Posterior cingulate gyrus (tissue), 11 donors: ENCODE measurements around the gene NLRC3.

Source experiments
- DNase-seq, 10 donors: peaks; one replicate each; pipeline versions ENCODE4 v3.0.0 to v3.0.0-alpha.2; 2020 to 2021; ENCODE audit warnings: mixed read lengths in 3 of 10
- intact Hi-C: fragments of 100-400 bp; cut with DNase I; formaldehyde crosslinking; loops from one replicate; pipeline ENCODE4 v1.15.1; 2023

Gene NLRC3

GRCh38 chr16:3519581-3519980 is 57.6 kb downstream of the NLRC3 start:
- no peak for DNase-seq
- intact Hi-C loops: no loop called here

GRCh38 chr16:3518986-3519348 is 58.2 kb downstream of the NLRC3 start:
- intact Hi-C loops: no loop called here
- DNase-seq: no peak

DNA sequence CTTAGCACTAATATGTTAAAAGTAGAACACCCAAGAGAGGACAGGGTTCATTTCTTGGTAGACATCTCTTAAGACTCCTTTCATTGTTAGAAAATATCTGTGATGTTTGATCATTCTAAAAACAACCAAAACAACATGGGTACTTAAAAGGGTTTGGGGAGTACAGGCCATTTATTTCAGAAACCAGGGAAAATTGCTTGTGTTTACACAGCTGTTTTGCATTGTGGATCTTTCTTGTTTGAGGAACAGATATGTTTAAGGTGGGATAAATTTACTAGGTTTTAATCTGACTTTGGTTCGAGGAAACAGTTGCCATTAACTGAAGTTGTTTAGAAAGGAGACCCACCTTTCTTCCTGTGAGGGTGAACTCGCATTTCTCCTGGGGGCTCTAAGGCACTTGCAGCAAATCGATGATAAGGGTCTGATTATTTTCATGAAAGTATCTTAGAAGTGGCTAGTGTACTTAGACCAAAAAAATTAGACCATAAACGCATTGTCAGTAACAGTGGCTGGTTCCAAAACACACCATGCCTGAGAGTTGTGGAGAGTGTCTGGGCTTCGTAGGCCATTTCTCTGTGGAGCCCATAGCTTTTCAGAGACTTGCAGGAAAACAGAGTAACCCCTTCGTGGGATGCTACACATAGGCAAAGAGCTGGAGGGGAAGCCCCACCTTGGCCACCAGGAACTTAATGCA is 58.8 kb downstream of the NLRC3 start:
- intact Hi-C loops: no loop called here

DNA sequence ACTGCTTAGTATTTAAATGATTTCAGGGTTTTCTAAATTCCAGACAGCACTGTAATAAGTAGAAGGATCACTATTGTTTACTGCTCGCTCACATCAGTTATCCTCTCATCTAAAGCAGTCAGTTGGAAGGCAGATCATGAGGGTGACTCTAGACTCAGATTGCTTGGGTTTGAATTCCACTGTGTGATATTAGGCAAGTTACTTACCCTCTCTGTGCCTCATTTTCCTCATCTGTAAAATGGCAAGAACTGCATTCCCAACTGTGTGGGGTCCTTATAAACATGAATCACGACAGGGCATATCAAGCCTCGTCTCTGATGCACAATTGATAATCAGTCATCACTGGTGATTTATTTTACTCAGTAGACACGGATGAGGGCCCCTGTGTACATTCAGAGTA is 61.3 kb downstream of the NLRC3 start:
- intact Hi-C loops: no loop called here
- DNase-seq: no peak

More for the DNA sequence above, 58.8 kb downstream of the NLRC3 start:
- DNase-seq: no peak

- intact Hi-C loops: no loop called here
- DNase-seq: no peak
These were observed 62.6 kb downstream of the NLRC3 start for GRCh38 chr16:3514621-3515020.

GRCh38 chr16:3513892-3514583 is 63.2 kb downstream of the NLRC3 start:
- DNase-seq: no peak

GRCh38 chr16:3511286-3512180 is 65.7 kb downstream of the NLRC3 start:
- DNase-seq: peak in 1 of 10 donors; percentile 33
- intact Hi-C loops: no loop called here

More at GRCh38 chr16:3513892-3514583, 63.2 kb downstream of the NLRC3 start:
- intact Hi-C loops: no loop called here

DNA sequence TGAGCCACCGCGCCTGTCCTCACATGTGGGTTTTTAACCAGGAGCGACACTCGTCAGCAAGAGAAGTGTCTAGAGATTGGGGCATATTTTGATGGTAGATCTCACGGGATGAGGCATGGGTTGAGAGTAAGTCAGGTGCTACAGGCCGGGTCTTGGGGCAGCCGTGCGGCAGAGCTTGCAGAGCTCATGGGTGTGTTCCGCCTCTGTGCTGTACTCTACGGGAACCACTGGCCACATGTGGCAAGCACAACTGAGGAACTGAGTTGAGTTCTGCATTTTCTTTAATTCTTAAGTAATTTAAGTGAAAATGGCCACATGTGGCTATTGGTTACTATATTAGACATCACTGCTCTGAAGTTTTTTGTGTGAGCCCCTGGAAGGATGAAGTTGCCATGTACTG is 66.8 kb downstream of the NLRC3 start:
- no peak for DNase-seq
- intact Hi-C loops: no loop called here

GRCh38 chr16:3509470-3509928 is 67.7 kb downstream of the NLRC3 start:
- DNase-seq: peak in 1 of 10 donors; percentile 69
- intact Hi-C loops: no loop called here

DNA sequence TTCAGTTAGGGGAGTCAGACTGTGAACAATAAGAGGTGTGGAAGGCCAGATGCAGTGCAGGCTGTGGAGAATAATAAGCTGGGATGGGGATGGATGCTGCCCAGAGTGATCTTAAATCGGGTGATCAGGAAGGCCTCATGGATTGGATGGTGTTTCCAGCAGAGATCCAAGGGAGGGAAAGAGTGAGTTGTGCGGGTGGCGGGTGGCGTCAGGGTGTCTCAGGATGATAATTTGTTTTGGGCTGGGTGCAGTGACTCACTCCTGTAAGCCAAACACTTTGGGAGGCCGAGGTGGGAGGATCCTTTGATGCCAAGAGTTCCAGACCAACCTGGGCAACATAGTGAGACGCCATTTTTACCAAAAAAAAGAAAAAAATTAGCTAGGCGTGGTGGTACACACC is 68.5 kb downstream of the NLRC3 start:
- DNase-seq: peak in 1 of 10 donors; percentile 14
- intact Hi-C loops: no loop called here

- intact Hi-C loops: no loop called here
- no peak for DNase-seq
These were observed 73.7 kb downstream of the NLRC3 start for GRCh38 chr16:3503523-3503922.

GRCh38 chr16:3501783-3502400 is 75.3 kb downstream of the NLRC3 start:
- intact Hi-C loops: loop anchor here (2.0 kb wide), 1 partner anchor 195 kb away; no protein-coding TSS in a partner anchor
- peak in 1 of 10 donors; percentile 60 for DNase-seq

DNA sequence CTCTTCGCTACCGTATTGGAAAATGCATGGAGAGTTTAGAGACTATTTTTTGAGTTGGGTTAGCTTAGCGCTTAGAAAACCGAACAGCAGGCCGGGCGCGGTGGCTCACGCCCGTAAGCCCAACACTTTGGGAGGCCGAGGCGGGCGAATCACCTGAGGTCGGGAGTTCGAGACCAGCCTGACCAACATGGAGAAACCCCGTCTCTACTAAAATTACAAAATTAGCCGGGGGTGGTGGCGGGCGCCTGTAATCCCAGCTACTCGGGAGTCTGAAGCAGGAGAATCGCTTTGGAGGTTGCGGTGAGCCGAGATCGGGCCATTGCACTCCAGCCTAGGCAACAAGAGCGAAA is 75.8 kb downstream of the NLRC3 start:
- peak in 1 of 10 donors; percentile 49 for DNase-seq
- intact Hi-C loops: loop anchor here (2.0 kb wide), 1 partner anchor 195 kb away; no protein-coding TSS in a partner anchor

- peak in 2 of 10 donors; percentile 51 to 70 for DNase-seq
- intact Hi-C loops: no loop called here
These were observed 78.2 kb downstream of the NLRC3 start for GRCh38 chr16:3498988-3499387.

DNA sequence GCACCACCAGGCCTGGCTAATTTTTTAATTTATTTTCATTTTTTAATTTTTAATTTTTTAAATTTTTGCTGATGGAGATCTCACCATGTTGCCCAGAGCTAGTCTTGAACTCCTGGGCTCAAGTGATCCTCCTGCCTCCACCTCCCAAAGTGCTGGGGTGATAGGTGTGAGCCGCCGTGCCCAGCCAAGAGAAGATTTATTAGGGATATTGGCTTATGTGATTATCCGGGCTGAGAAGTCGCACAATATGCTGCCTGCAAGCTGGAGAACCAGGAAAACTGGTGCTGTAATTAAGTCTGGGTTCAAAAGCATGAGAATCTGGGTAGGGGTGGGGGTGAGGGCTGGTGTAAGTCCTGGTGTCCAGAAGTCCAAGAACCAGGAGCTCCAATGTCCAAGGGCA is 79.4 kb downstream of the NLRC3 start:
- intact Hi-C loops: no loop called here
- DNase-seq: peak in 1 of 10 donors; percentile 28

DNA sequence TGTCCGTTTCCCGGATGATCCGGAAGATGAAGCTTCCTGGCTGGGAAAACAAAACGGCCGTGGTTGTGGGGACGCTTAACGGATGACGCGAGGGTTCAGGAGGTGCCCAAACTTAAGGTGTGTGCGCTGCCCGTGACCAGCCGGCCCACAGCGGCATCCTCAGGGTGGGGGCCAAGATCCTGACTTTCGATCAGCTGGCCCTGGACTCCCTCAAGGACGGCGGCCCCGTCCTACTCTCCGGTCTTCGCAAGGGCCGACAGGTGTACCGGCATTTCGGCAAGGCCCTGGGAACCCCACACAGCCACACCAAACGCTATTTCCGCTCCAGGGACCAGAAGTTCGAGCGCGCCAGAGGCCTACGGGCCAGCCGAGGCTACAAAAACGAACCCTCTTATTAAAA is 80.8 kb downstream of the NLRC3 start:
- intact Hi-C loops: no loop called here
- peak in 2 of 10 donors; percentile 79 to 80 for DNase-seq

DNA sequence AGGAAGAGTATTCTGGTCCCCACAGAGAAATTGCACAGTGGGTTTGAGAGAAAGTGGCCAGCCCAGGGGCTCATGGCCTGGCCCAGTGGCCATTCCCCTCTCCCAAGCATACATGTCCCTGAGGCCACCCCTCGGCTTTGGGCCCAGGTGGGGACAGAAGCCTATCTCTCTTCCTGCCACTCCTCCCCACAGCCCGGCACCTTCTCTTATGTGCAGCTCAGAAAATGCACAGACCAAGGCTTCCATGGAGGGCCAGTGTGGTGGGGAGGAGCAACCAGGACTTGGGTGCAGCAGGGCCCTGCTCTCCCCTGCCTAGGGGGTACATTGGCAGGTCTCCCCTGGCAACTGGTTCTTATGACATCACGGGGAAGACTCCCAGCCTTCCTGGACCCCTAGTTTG is 82.0 kb downstream of the NLRC3 start, which contains the start of gene C16orf90:
Gene C16orf90 (minus strand): TSS at position 314 of the 400 bp plus-strand sequence. CDS start 68 bp downstream, at position 246.
- intact Hi-C loops: no loop called here
- peak in 2 of 10 donors; percentile 40 to 48 for DNase-seq

DNA sequence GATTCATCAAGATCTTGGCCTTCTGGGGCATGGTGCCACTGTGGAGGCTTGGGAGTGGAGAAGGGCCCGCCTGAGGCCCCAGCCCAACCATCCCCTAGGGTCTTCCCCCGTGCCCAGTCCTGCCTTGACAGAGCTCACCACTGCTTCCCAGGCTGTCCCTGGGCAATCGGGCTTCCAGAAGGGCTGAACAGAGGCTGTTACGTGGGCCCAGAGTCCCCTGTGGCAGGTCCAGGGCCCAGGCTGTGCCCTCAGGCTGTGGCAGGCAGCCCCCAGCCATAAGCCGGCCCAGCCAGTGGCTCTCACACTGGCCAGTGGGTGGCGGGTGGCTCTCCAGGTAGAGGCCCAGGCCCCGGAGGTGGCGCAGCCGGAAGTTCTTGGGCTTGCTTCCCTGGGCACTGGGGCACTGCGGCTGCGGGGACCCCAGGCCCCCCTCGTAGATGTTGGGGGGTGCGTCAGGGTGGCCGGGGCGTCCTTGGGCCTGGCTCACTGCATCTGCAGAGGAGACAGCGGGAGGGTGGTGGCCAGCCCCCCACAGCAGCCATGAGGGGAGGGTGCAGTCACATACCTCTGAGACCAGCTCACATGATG is 82.7 kb downstream of the NLRC3 start:
- intact Hi-C loops: no loop called here
- DNase-seq: peak in 2 of 10 donors; percentile 43 to 67

DNA sequence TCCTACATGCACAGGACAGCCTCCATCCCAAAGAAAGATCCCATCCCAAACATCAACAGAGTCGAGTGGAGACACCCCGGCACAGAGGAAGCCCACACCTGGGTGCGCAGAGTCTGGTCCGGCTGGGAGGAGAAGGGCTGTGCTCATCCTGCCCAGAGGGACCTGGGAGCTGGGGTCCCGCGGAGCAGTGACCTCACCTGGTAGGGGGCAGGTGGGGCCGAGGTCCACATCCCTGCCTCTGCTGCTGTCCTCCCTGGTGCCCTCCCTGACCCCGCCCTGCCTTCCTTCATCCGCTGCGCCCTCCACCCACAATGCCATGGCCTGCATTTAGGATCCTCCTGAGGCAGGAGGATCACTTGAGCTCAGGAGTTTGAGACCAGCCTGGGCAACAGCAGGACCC is 84.8 kb downstream of the NLRC3 start:
- DNase-seq: peak in 3 of 10 donors; percentile 37 to 67 (median 59)
- intact Hi-C loops: no loop called here
